NCI-H82 treated with DMSO at 0.1 percent for 48 hours (cell line): ENCODE data around the gene FAM149B1.
A peak's percentile ranks its signal among the peaks of the same experiment; 100 is the strongest.
"Not testable (repeated sequence)": the region's sequence is repeated elsewhere in the genome, so short reads cannot be mapped to it uniquely, and the experiment has no call there.

Experiments
- DNase-seq: peaks from one replicate; lab custom pipeline; 2025; ENCODE audit not compliant: unreplicated experiment; lab: John Stamatoyannopoulos, UW

The FAM149B1 gene

GRCh38 chr10:73232887-73233286 lies 65.0 kb downstream of the FAM149B1 start:
- DNase-seq, result no peak

- no peak for DNase-seq
Observed at GRCh38 chr10:73233883-73234282, 66.0 kb downstream of the FAM149B1 start.

GRCh38 chr10:73234695-73235094 lies 66.8 kb downstream of the FAM149B1 start:
- DNase-seq, result no peak

GRCh38 chr10:73238990-73239566 lies 71.2 kb downstream of the FAM149B1 start:
- no peak for DNase-seq

- no peak for DNase-seq
Observed at GRCh38 chr10:73239908-73240307, 72.0 kb downstream of the FAM149B1 start.

GRCh38 chr10:73244866-73245477 lies 77.1 kb downstream of the FAM149B1 start:
- no peak for DNase-seq

- no peak for DNase-seq
Observed at GRCh38 chr10:73246322-73246645, 78.4 kb downstream of the FAM149B1 start.

- DNase-seq, result peak; percentile 78
Observed at GRCh38 chr10:73246646-73247508, 79.0 kb downstream of the FAM149B1 start, which contains the start of gene DNAJC9. TSS of gene DNAJC9 (minus strand) at chr10:73247255. CDS start at chr10:73247189, 66 bp downstream.

- no peak for DNase-seq
Observed at GRCh38 chr10:73247509-73248258, 79.8 kb downstream of the FAM149B1 start.

- DNase-seq, result no peak
Observed at GRCh38 chr10:73248259-73248724, 80.4 kb downstream of the FAM149B1 start.

GRCh38 chr10:73251683-73252444 lies 83.9 kb downstream of the FAM149B1 start:
- DNase-seq, result no peak

GRCh38 chr10:73252445-73253224 lies 84.7 kb downstream of the FAM149B1 start, which contains the start of gene MRPS16:
TSS of gene MRPS16 (minus strand) at chr10:73252644. CDS start at chr10:73252482, 162 bp downstream.
- peak; percentile 76 for DNase-seq

- DNase-seq, result no peak
Observed at GRCh38 chr10:73253225-73253555, 85.3 kb downstream of the FAM149B1 start.

GRCh38 chr10:73258612-73259011 lies 90.7 kb downstream of the FAM149B1 start:
- DNase-seq, result not testable (repeated sequence)

- no peak for DNase-seq
Observed at GRCh38 chr10:73261362-73261995, 93.6 kb downstream of the FAM149B1 start.

GRCh38 chr10:73262105-73262730 lies 94.3 kb downstream of the FAM149B1 start:
- no peak for DNase-seq

- DNase-seq, result no peak
Observed at GRCh38 chr10:73262880-73263555, 95.1 kb downstream of the FAM149B1 start.

- no peak for DNase-seq
Observed at GRCh38 chr10:73263693-73264347, 95.9 kb downstream of the FAM149B1 start.
